ACC112 (cell line): ENCODE data around the gene TOP3B.

ENCODE experiments used
- H2AFZ ChIP-seq: fragments of 200-600 bp; sonication (generic); one replicate; pipeline ENCODE4 v1.6.0; 2017; ENCODE audit warnings: antibody characterized with exemption, low read length; ENCODE audit not compliant: unreplicated experiment
- H3K27ac ChIP-seq: fragments of 200-600 bp; sonication (generic); 2 replicates; pipeline ENCODE4 v1.5.1; 2014; ENCODE audit warnings: low read depth, mild to moderate bottlenecking, antibody characterized with exemption, low read length, moderate library complexity
- H3K27me3 ChIP-seq: fragments of 200-600 bp; sonication (generic); 2 replicates; pipeline ENCODE4 v1.6.1; 2014; ENCODE audit warnings: mild to moderate bottlenecking, antibody characterized with exemption, low read length, moderate library complexity, mixed read lengths; ENCODE audit not compliant: insufficient read depth
- H3K36me3 ChIP-seq: fragments of 200-600 bp; sonication (generic); 2 replicates; pipeline ENCODE4 v1.6.1; 2016; ENCODE audit warnings: mild to moderate bottlenecking, antibody characterized with exemption, low read length, moderate library complexity, mixed read lengths; ENCODE audit not compliant: insufficient read depth
- H3K4me1 ChIP-seq: fragments of 200-600 bp; sonication (generic); one replicate; pipeline ENCODE4 v1.6.1; 2016; ENCODE audit warnings: low read length, mixed read lengths; ENCODE audit not compliant: insufficient read depth, unreplicated experiment, control insufficient read depth
- H3K4me3 ChIP-seq: fragments of 200-600 bp; sonication (generic); 2 replicates; pipeline ENCODE4 v1.5.1; 2014; ENCODE audit warnings: mild to moderate bottlenecking, low read depth, low read length
- H3K79me2 ChIP-seq: fragments of 200-600 bp; sonication (generic); one replicate; pipeline ENCODE4 v1.6.0; 2016; ENCODE audit warnings: low read length; ENCODE audit not compliant: control insufficient read depth, unreplicated experiment, insufficient read depth

TOP3B gene

GRCh38 chr22:21948824-21949568 lies 33.6 kb downstream of the TOP3B start:
- Histone ChIP-seq H3K4me3 (no peak overlapping the region), H3K79me2 (peaks cover 12% of the 10 kb centered on the region), H3K27me3 (no peaks in the 10 kb centered on the region), H3K27ac (no peak overlapping the region), H3K36me3 (no peaks in the 10 kb centered on the region), H3K4me1 (peaks cover 12% of the 10 kb centered on the region), H2AFZ (no peak overlapping the region)

GRCh38 chr22:21948390-21948789 lies 34.2 kb downstream of the TOP3B start:
- Histone ChIP-seq H2AFZ (no peak overlapping the region), H3K27ac (no peak overlapping the region), H3K79me2 (peaks cover 12% of the 10 kb centered on the region), H3K4me1 (peaks cover 12% of the 10 kb centered on the region), H3K4me3 (no peak overlapping the region), H3K36me3 (no peaks in the 10 kb centered on the region), H3K27me3 (no peaks in the 10 kb centered on the region)

- H3K27ac ChIP-seq = peak overlapping the region; percentile 71
- H3K4me3 ChIP-seq = peak overlapping the region; percentile 31; the same call in 1 of the 2 replicates
- no peaks in the 10 kb centered on the region for H3K36me3 ChIP-seq
- H3K4me1 ChIP-seq = peaks cover 21% of the 10 kb centered on the region
- peak overlapping the region; percentile 52 for H2AFZ ChIP-seq
- H3K79me2 ChIP-seq = peaks cover 9% of the 10 kb centered on the region
- no peaks in the 10 kb centered on the region for H3K27me3 ChIP-seq
These were observed 35.3 kb downstream of the TOP3B start for GRCh38 chr22:21947040-21948014.

- no peak overlapping the region for H3K4me3 ChIP-seq
- no peaks in the 10 kb centered on the region for H3K36me3 ChIP-seq
- H2AFZ ChIP-seq = no peak overlapping the region
- peaks cover under 1% of the 10 kb centered on the region for H3K79me2 ChIP-seq
- no peaks in the 10 kb centered on the region for H3K27me3 ChIP-seq
- peak overlapping the region; percentile 71 for H3K27ac ChIP-seq
- peaks cover 29% of the 10 kb centered on the region for H3K4me1 ChIP-seq
These were observed 36.2 kb downstream of the TOP3B start for GRCh38 chr22:21946262-21946925.

- Histone ChIP-seq H3K27me3 (no peaks in the 10 kb centered on the region), H2AFZ (no peak overlapping the region), H3K4me3 (no peak overlapping the region), H3K27ac (no peak overlapping the region), H3K79me2 (peaks cover 4% of the 10 kb centered on the region), H3K4me1 (peaks cover 31% of the 10 kb centered on the region), H3K36me3 (no peaks in the 10 kb centered on the region)
These were observed 36.9 kb downstream of the TOP3B start for GRCh38 chr22:21945453-21946261.

- Histone ChIP-seq H3K27me3 (no peaks in the 10 kb centered on the region), H3K4me1 (peaks cover 31% of the 10 kb centered on the region), H3K27ac (no peak overlapping the region), H2AFZ (no peak overlapping the region), H3K4me3 (no peak overlapping the region), H3K79me2 (peaks cover 5% of the 10 kb centered on the region), H3K36me3 (no peaks in the 10 kb centered on the region)
These were observed 37.7 kb downstream of the TOP3B start for GRCh38 chr22:21944871-21945270.

- Histone ChIP-seq H3K4me3 (no peak overlapping the region), H3K4me1 (peaks cover 31% of the 10 kb centered on the region), H3K79me2 (peaks cover 8% of the 10 kb centered on the region), H3K36me3 (no peaks in the 10 kb centered on the region), H2AFZ (no peak overlapping the region), H3K27me3 (no peaks in the 10 kb centered on the region), H3K27ac (peak overlapping the region; percentile 99; the same call in 1 of the 2 replicates)
These were observed 38.8 kb downstream of the TOP3B start for GRCh38 chr22:21943571-21944448.

- no peaks in the 10 kb centered on the region for H3K36me3 ChIP-seq
These were observed 39.9 kb downstream of the TOP3B start for GRCh38 chr22:21942407-21943343.

More at GRCh38 chr22:21942407-21943343, 39.9 kb downstream of the TOP3B start:
- H3K4me1 ChIP-seq = peaks cover 29% of the 10 kb centered on the region
- peak overlapping the region; percentile 68 for H2AFZ ChIP-seq
- no peak overlapping the region for H3K4me3 ChIP-seq
- peak overlapping the region; percentile 99 for H3K27ac ChIP-seq
- H3K27me3 ChIP-seq = no peaks in the 10 kb centered on the region
- H3K79me2 ChIP-seq = peaks cover 8% of the 10 kb centered on the region
